ENCODE data around the gene FAAP100.

FAAP100 gene

GRCh38 chr17:81509972-81510784, 42.0 kb downstream of the FAAP100 start:
- no peak for DNase-seq

- DNase-seq, result peak in 1 of 2 experiments; percentile 30
Observed at GRCh38 chr17:81509207-81509971, 42.8 kb downstream of the FAAP100 start.

GRCh38 chr17:81508639-81509206, 43.4 kb downstream of the FAAP100 start:
- no peak for DNase-seq

- DNase-seq, result no peak
Observed at GRCh38 chr17:81503619-81504018, 48.5 kb downstream of the FAAP100 start.

- no peak for DNase-seq
Observed at GRCh38 chr17:81502471-81503017, 49.6 kb downstream of the FAAP100 start.

- DNase-seq, result no peak
Observed at GRCh38 chr17:81500047-81500446, 52.1 kb downstream of the FAAP100 start.

- no peak for DNase-seq
Observed at GRCh38 chr17:81499601-81499970, 52.6 kb downstream of the FAAP100 start.

- DNase-seq, result no peak
Observed at GRCh38 chr17:81498953-81499600, 53.1 kb downstream of the FAAP100 start.

GRCh38 chr17:81494626-81495377, 57.4 kb downstream of the FAAP100 start:
- DNase-seq, result no peak

- no peak for DNase-seq
Observed at GRCh38 chr17:81493198-81494038, 58.7 kb downstream of the FAAP100 start.

GRCh38 chr17:81492706-81493105, 59.4 kb downstream of the FAAP100 start:
- no peak for DNase-seq

- DNase-seq, result no peak
Observed at GRCh38 chr17:81492202-81492601, 60.0 kb downstream of the FAAP100 start.

GRCh38 chr17:81491761-81492160, 60.4 kb downstream of the FAAP100 start:
- no peak for DNase-seq

- DNase-seq, result no peak
Observed at GRCh38 chr17:81491181-81491581, 61.0 kb downstream of the FAAP100 start.

- no peak for DNase-seq
Observed at GRCh38 chr17:81489998-81490992, 61.9 kb downstream of the FAAP100 start.
